GM23338 (cell line): ENCODE measurements around the gene LUZP2. TPM values are rescaled to one million over a fixed set of nuclear protein-coding genes. Genes with fewer than 3 reads are reported as not detected.

Source experiments
- ATAC-seq: fragments of 200-7000 bp; cut with Tn5 transposase; 3 replicates; pipeline ENCODE4 v1.9.1; 2020
- DNase-seq: peaks from one replicate; pipeline ENCODE4 v3.0.0-alpha.2; 2015; ENCODE audit warnings: low spot score
- H2AFZ ChIP-seq: fragments of 200-600 bp; sonication (generic); 2 replicates; pipeline ENCODE4 v1.8.0; 2016; ENCODE audit warnings: antibody characterized with exemption, mild to moderate bottlenecking, moderate library complexity
- H3F3A ChIP-seq: fragments of 200-600 bp; sonication (generic); replicated peaks from 2 replicates; pipeline ENCODE4 v1.8.0; 2017; ENCODE audit warnings: antibody characterized with exemption, mixed run types, low read depth
- H3K27ac ChIP-seq: fragments of 200-600 bp; sonication (generic); 2 replicates; pipeline ENCODE4 v1.6.1; 2016; ENCODE audit warnings: low read depth
- H3K27me3 ChIP-seq: fragments of 200-600 bp; sonication (generic); 2 replicates; pipeline ENCODE4 v1.8.0; 2016; ENCODE audit warnings: mild to moderate bottlenecking, mixed run types, moderate library complexity; ENCODE audit not compliant: insufficient read depth
- H3K36me3 ChIP-seq: fragments of 200-600 bp; sonication (generic); 2 replicates; pipeline ENCODE4 v1.8.0; 2016; ENCODE audit warnings: mild to moderate bottlenecking; ENCODE audit not compliant: insufficient read depth
- H3K4me1 ChIP-seq: fragments of 200-600 bp; sonication (generic); 2 replicates; pipeline ENCODE4 v1.8.0; 2016; ENCODE audit warnings: mild to moderate bottlenecking, moderate library complexity; ENCODE audit not compliant: insufficient read depth
- H3K4me2 ChIP-seq: fragments of 200-600 bp; sonication (generic); 2 replicates; pipeline ENCODE4 v1.7.1; 2017; ENCODE audit warnings: mixed run types
- H3K4me3 ChIP-seq: fragments of 200-600 bp; sonication (generic); 2 replicates; pipeline ENCODE4 v1.6.1; 2016; ENCODE audit warnings: mixed run types
- H3K79me2 ChIP-seq: fragments of 200-600 bp; sonication (generic); replicated peaks from 2 replicates; pipeline ENCODE4 v1.8.0; 2017; ENCODE audit warnings: mild to moderate bottlenecking; ENCODE audit not compliant: insufficient read depth
- H3K9me2 ChIP-seq: fragments of 200-600 bp; sonication (generic); 2 replicates; pipeline ENCODE4 v1.8.0; 2017; ENCODE audit not compliant: insufficient read depth
- H4K20me1 ChIP-seq: fragments of 200-600 bp; sonication (generic); replicated peaks from 2 replicates; pipeline ENCODE4 v1.8.0; 2017; ENCODE audit warnings: mild to moderate bottlenecking; ENCODE audit not compliant: insufficient read depth
- H3K27ac Mint-ChIP-seq: 2 replicates; pipeline ENCODE4 v1.8.0; 2020; ENCODE audit warnings: inconsistent platforms, mild to moderate bottlenecking, moderate library complexity, mixed read lengths
- H3K27me3 Mint-ChIP-seq: 3 replicates; pipeline ENCODE4 v1.8.0; 2022; ENCODE audit warnings: low read depth, mild to moderate bottlenecking, moderate library complexity, mixed read lengths, inconsistent platforms; ENCODE audit not compliant: insufficient read depth, poor library complexity
- H3K36me3 Mint-ChIP-seq: 3 replicates; pipeline ENCODE4 v1.8.0; 2021; ENCODE audit warnings: low read depth, mild to moderate bottlenecking, inconsistent platforms, moderate library complexity, mixed read lengths
- H3K4me1 Mint-ChIP-seq: 3 replicates; pipeline ENCODE4 v1.8.0; 2020; ENCODE audit warnings: mild to moderate bottlenecking, inconsistent platforms, mixed read lengths
- H3K4me3 Mint-ChIP-seq: 3 replicates; pipeline ENCODE4 v1.8.0; 2021; ENCODE audit warnings: moderate library complexity, mild to moderate bottlenecking, inconsistent platforms, mixed read lengths
- H3K9me3 Mint-ChIP-seq: 3 replicates; pipeline ENCODE4 v1.8.0; 2020; ENCODE audit warnings: moderate library complexity, mild to moderate bottlenecking, inconsistent platforms, mixed read lengths
- CREB1 ChIP-seq: fragments of 250-450 bp; sonication (Bioruptor Pico); IDR thresholded peaks from 2 replicates; pipeline ENCODE4 v1.5.0; 2020; ENCODE audit warnings: low read depth, mild to moderate bottlenecking, moderate library complexity
- CTCF ChIP-seq, 2 experiments: fragments of 200-600 bp in 1 of 2; sonication (generic) in 1 of 2; conservative IDR thresholded peaks; 2 replicates each; pipeline versions ENCODE4 v1.5.1 to v1.6.1; 2016 to 2017; ENCODE audit warnings: antibody characterized with exemption in 2 of 2, low read depth in 2 of 2, mild to moderate bottlenecking in 2 of 2, moderate library complexity in 1 of 2
- ETS1 ChIP-seq: IDR thresholded peaks from 2 replicates; pipeline ENCODE4 v1.6.1; 2016; ENCODE audit warnings: antibody characterized with exemption
- EZH2 ChIP-seq: fragments of 200-600 bp; sonication (generic); IDR thresholded peaks from one replicate; pipeline ENCODE4 v1.8.0; 2017; ENCODE audit warnings: antibody characterized with exemption, mild to moderate bottlenecking, low read depth; ENCODE audit not compliant: unreplicated experiment
- EZH2phosphoT487 ChIP-seq: fragments of 200-600 bp; sonication (generic); IDR thresholded peaks from one replicate; pipeline ENCODE4 v1.8.1; 2018; ENCODE audit warnings: antibody characterized with exemption; ENCODE audit not compliant: unreplicated experiment
- JUNB ChIP-seq: IDR thresholded peaks from one replicate; pipeline ENCODE4 v1.6.1; 2016; ENCODE audit warnings: antibody characterized with exemption; ENCODE audit not compliant: unreplicated experiment
- NANOG ChIP-seq: IDR thresholded peaks from 2 replicates; pipeline ENCODE4 v1.6.1; 2016; ENCODE audit warnings: antibody characterized with exemption, borderline replicate concordance
- POLR2AphosphoS5 ChIP-seq: IDR thresholded peaks from 2 replicates; pipeline ENCODE4 v1.6.1; 2016; ENCODE audit warnings: antibody characterized with exemption, low read depth
- REST ChIP-seq: IDR thresholded peaks from one replicate; pipeline ENCODE4 v1.6.1; 2018; ENCODE audit warnings: antibody characterized with exemption; ENCODE audit not compliant: unreplicated experiment
- ZNF114 ChIP-seq: fragments of 250-450 bp; sonication (Bioruptor Pico); IDR thresholded peaks from 2 replicates; pipeline ENCODE4 v1.5.0; 2020; ENCODE audit warnings: mild to moderate bottlenecking, moderate library complexity
- ZNF331 ChIP-seq: fragments of 250-450 bp; sonication (Bioruptor Pico); IDR thresholded peaks from 2 replicates; pipeline ENCODE4 v1.5.0; 2020; ENCODE audit warnings: low read depth, mild to moderate bottlenecking, moderate library complexity
- polyA plus RNA-seq: library from polyadenylated mRNA; unstranded; fragments of >200 nt; fragmentation: Nextera tagmentation; extraction: Ambion mirVana; gene quantifications from 2 replicates; pipeline ENCODE4 v1.2.1, GENCODE V29; 2016
- total RNA-seq: library from RNA; depleted of rRNA; stranded (reverse); fragments of >200 nt; shearing (Covaris generic); gene quantifications from 2 replicates; pipeline ENCODE4 v1.2.3, GENCODE V29; 2014

The LUZP2 gene
- total and polyA plus RNA-seq, 2 experiments from 2014 or later = 2.0 to 9.2 TPM

GRCh38 chr11:24723231-24723630 lies 226.4 kb downstream of the LUZP2 start:
- Histone ChIP-seq H3K27me3 (no peaks in the 10 kb centered on the region), H3K27ac (no peak overlapping the region), H3K4me1 (no peaks in the 10 kb centered on the region), H4K20me1 (no peaks in the 10 kb centered on the region), H3K36me3 (peaks cover 4% of the 10 kb centered on the region; the same call in 1 of the 2 replicates), H3K79me2 (no peaks in the 10 kb centered on the region), H3K4me3 (no peak overlapping the region), H3K9me2 (no peaks in the 10 kb centered on the region), H3F3A (no peaks in the 10 kb centered on the region), H3K4me2 (no peak overlapping the region), H2AFZ (no peak overlapping the region)
- ATAC-seq = no peak
- Mint-ChIP-seq H3K9me3 (peaks cover 8% of the 10 kb centered on the region; the same call in 2 of the 3 replicates), H3K36me3 (peaks cover 2% of the 10 kb centered on the region; the same call in 1 of the 3 replicates), H3K4me3 (no peak overlapping the region), H3K27me3 (no peaks in the 10 kb centered on the region), H3K4me1 (no peaks in the 10 kb centered on the region), H3K27ac (no peak overlapping the region)
- DNase-seq = no peak
- no peak for TF ChIP-seq ETS1
- no peak for TF ChIP-seq CTCF (conservative IDR thresholded peaks at IDR 0.05; ENCODE audit: low read depth in 2 of 2)
- no peak for TF ChIP-seq CREB1 (CRISPR knock-in tag)
- no peak for TF ChIP-seq ZNF114 (CRISPR knock-in tag)
- no peak for TF ChIP-seq EZH2phosphoT487
- TF ChIP-seq NANOG = no peak
- TF ChIP-seq JUNB = no peak
- no peak for TF ChIP-seq EZH2

GRCh38 chr11:24731554-24731953 lies 234.7 kb downstream of the LUZP2 start:
- no peaks in the 10 kb centered on the region for H3K9me2 ChIP-seq
- H3K27ac ChIP-seq = no peak overlapping the region
- no peaks in the 10 kb centered on the region for H3K27me3 ChIP-seq
- H3K4me1 Mint-ChIP-seq = peaks cover 4% of the 10 kb centered on the region
- no peaks in the 10 kb centered on the region for H3K27me3 Mint-ChIP-seq
- no peak overlapping the region for H3K4me3 ChIP-seq
- no peaks in the 10 kb centered on the region for H3F3A ChIP-seq
- DNase-seq (no peak), ATAC-seq (no peak)
- H3K4me1 ChIP-seq = peaks cover 6% of the 10 kb centered on the region
- no peaks in the 10 kb centered on the region for H3K9me3 Mint-ChIP-seq
- no peaks in the 10 kb centered on the region for H4K20me1 ChIP-seq
- H3K79me2 ChIP-seq = no peaks in the 10 kb centered on the region
- no peaks in the 10 kb centered on the region for H3K36me3 ChIP-seq
- H3K27ac Mint-ChIP-seq = no peak overlapping the region
- H3K36me3 Mint-ChIP-seq = no peaks in the 10 kb centered on the region
- H2AFZ ChIP-seq = no peak overlapping the region
- H3K4me3 Mint-ChIP-seq = no peak overlapping the region
- no peak overlapping the region for H3K4me2 ChIP-seq
- TF ChIP-seq EZH2 (no peak), CTCF (conservative IDR thresholded peaks at IDR 0.05; ENCODE audit: low read depth in 2 of 2) (no peak), POLR2AphosphoS5 (no peak), ZNF114 (CRISPR knock-in tag) (no peak), ZNF331 (CRISPR knock-in tag) (no peak), REST (no peak)
